Endodermal cell (in vitro differentiated cells): Measurements from ENCODE around the gene CARS1. TPM values are rescaled to one million over a fixed set of nuclear protein-coding genes. Genes with fewer than 3 reads are reported as not detected.

Experiments
- DNase-seq: peaks from one replicate; pipeline ENCODE4 v3.0.0-alpha.2; 2017
- H3K27ac ChIP-seq: 2 replicates; pipeline ENCODE4 v1.5.1; 2013; ENCODE audit warnings: mild to moderate bottlenecking, low read depth, low read length, moderate library complexity
- H3K27me3 ChIP-seq: 2 replicates; pipeline ENCODE4 v1.6.1; 2013; ENCODE audit warnings: mild to moderate bottlenecking, low read length, moderate library complexity; ENCODE audit not compliant: insufficient read depth, control insufficient read depth, poor library complexity, severe bottlenecking
- H3K36me3 ChIP-seq: 2 replicates; pipeline ENCODE4 v1.7.0; 2013; ENCODE audit warnings: mild to moderate bottlenecking, low read length, moderate library complexity; ENCODE audit not compliant: control insufficient read depth, insufficient read depth
- H3K4me1 ChIP-seq: one replicate; pipeline ENCODE4 v1.7.0; 2013; ENCODE audit warnings: low read length; ENCODE audit not compliant: control insufficient read depth, insufficient read depth
- H3K4me3 ChIP-seq: 2 replicates; pipeline ENCODE4 v1.5.1; 2013; ENCODE audit warnings: mild to moderate bottlenecking, low read length, moderate library complexity
- H3K9ac ChIP-seq: 2 replicates; pipeline ENCODE4 v1.6.1; 2013; ENCODE audit warnings: mild to moderate bottlenecking, low read length, moderate library complexity; ENCODE audit not compliant: poor library complexity, severe bottlenecking; ENCODE audit errors: extremely low read depth
- H3K9me3 ChIP-seq: 2 replicates; pipeline ENCODE4 v1.6.1; 2013; ENCODE audit warnings: mild to moderate bottlenecking, low read length, moderate library complexity; ENCODE audit not compliant: control insufficient read depth
- H3K27ac Mint-ChIP-seq: 2 replicates; pipeline ENCODE4 v1.8.0; 2020; ENCODE audit warnings: mixed read lengths
- H3K27me3 Mint-ChIP-seq: 2 replicates; pipeline ENCODE4 v1.8.0; 2021; ENCODE audit warnings: mild to moderate bottlenecking, mixed read lengths; ENCODE audit not compliant: insufficient read depth
- H3K36me3 Mint-ChIP-seq: 2 replicates; pipeline ENCODE4 v1.8.0; 2020; ENCODE audit warnings: low read depth, mixed read lengths
- H3K4me1 Mint-ChIP-seq: 2 replicates; pipeline ENCODE4 v1.8.0; 2020; ENCODE audit warnings: mixed read lengths
- H3K4me3 Mint-ChIP-seq: 2 replicates; pipeline ENCODE4 v1.8.0; 2020; ENCODE audit warnings: mild to moderate bottlenecking, moderate library complexity, mixed read lengths
- H3K9me3 Mint-ChIP-seq: 2 replicates; pipeline ENCODE4 v1.8.0; 2020; ENCODE audit warnings: mild to moderate bottlenecking, mixed read lengths
- CTCF ChIP-seq: fragments of 200-600 bp; sonication (generic); conservative IDR thresholded peaks from 2 replicates; pipeline ENCODE4 v1.5.0; 2021; ENCODE audit warnings: antibody characterized with exemption, mild to moderate bottlenecking
- WGBS, 2 experiments: methylation state at CpG; one replicate each; pipeline versions ENCODE4 v1.1.5 to v1.1.7; 2013; ENCODE audit warnings: missing lambda C conversion rate in 2 of 2, mixed read lengths in 1 of 2; ENCODE audit not compliant: insufficient coverage in 1 of 2, insufficient read length in 1 of 2; 5-methylcytosine and 5-hydroxymethylcytosine counted together
- total RNA-seq, 2 donors: library from RNA; stranded (reverse); fragmentation: NEBNext Ultra II Directional in 1 of 2; extraction: Animal tissue kit (Norgen Biotek cat#: 25700) in 1 of 2; gene quantifications; 2 replicates in 1 of 2; 3 replicates in 1 of 2; pipeline ENCODE4 v1.2.1, GENCODE V29; 2021

Gene CARS1
- total RNA-seq, 2 donors from 2014 or later = 48.0 to 52.8 TPM

GRCh38 chr11:3091081-3091845 is 34.0 kb upstream of the CARS1 start:
- Histone ChIP-seq H3K4me3 (no peak overlapping the region), H3K27ac (no peak overlapping the region), H3K36me3 (no peaks in the 10 kb centered on the region), H3K4me1 (no peaks in the 10 kb centered on the region), H3K9ac (no peak overlapping the region), H3K27me3 (no peaks in the 10 kb centered on the region), H3K9me3 (no peaks in the 10 kb centered on the region)
- H3K27me3 Mint-ChIP-seq = no peaks in the 10 kb centered on the region
- no peak for TF ChIP-seq CTCF
- H3K9me3 Mint-ChIP-seq = peaks cover 4% of the 10 kb centered on the region
- no peak overlapping the region for H3K4me3 Mint-ChIP-seq
- no peak for DNase-seq
- H3K4me1 Mint-ChIP-seq = peaks cover 2% of the 10 kb centered on the region
- no peak overlapping the region for H3K27ac Mint-ChIP-seq
- 73 to 80% methylated on average over 7 to 14 of the region's 14 CpGs for WGBS, 2 experiments
- H3K36me3 Mint-ChIP-seq = peaks cover 3% of the 10 kb centered on the region

GRCh38 chr11:3090096-3090901 is 33.1 kb upstream of the CARS1 start:
- Histone ChIP-seq H3K27ac (no peak overlapping the region), H3K9me3 (no peaks in the 10 kb centered on the region), H3K36me3 (no peaks in the 10 kb centered on the region), H3K9ac (no peak overlapping the region), H3K4me3 (no peak overlapping the region), H3K4me1 (no peaks in the 10 kb centered on the region), H3K27me3 (no peaks in the 10 kb centered on the region)
- H3K4me1 Mint-ChIP-seq = peaks cover 2% of the 10 kb centered on the region
- no peaks in the 10 kb centered on the region for H3K9me3 Mint-ChIP-seq
- no peak for TF ChIP-seq CTCF
- no peak overlapping the region for H3K4me3 Mint-ChIP-seq
- 87 to 90% methylated on average over 2 to 13 of the region's 13 CpGs for WGBS, 2 experiments
- DNase-seq = no peak
- H3K36me3 Mint-ChIP-seq = no peaks in the 10 kb centered on the region
- H3K27ac Mint-ChIP-seq = no peak overlapping the region
- H3K27me3 Mint-ChIP-seq = peaks cover 6% of the 10 kb centered on the region

- Mint-ChIP-seq H3K27ac (no peak overlapping the region), H3K4me3 (no peak overlapping the region), H3K9me3 (no peaks in the 10 kb centered on the region), H3K4me1 (peaks cover 2% of the 10 kb centered on the region), H3K36me3 (no peaks in the 10 kb centered on the region), H3K27me3 (peaks cover 8% of the 10 kb centered on the region)
- no peaks in the 10 kb centered on the region for H3K9me3 ChIP-seq
- no peaks in the 10 kb centered on the region for H3K36me3 ChIP-seq
- TF ChIP-seq CTCF = no peak
- WGBS, 2 experiments = 91% methylated on average over 10 to 25 of the region's 25 CpGs
- H3K4me3 ChIP-seq = no peak overlapping the region
- no peak for DNase-seq
- no peak overlapping the region for H3K27ac ChIP-seq
- H3K27me3 ChIP-seq = no peaks in the 10 kb centered on the region
- no peak overlapping the region for H3K9ac ChIP-seq
- H3K4me1 ChIP-seq = no peaks in the 10 kb centered on the region
These were observed 32.2 kb upstream of the CARS1 start for GRCh38 chr11:3089236-3090061.
